HG03045 (cell line): Measurements from ENCODE around the gene CRISPLD2.

Source experiments
- ATAC-seq: cut with Tn5 transposase; IDR thresholded peaks from one replicate; pipeline ENCODE4 v1.9.1; 2021; ENCODE audit warnings: mild to moderate bottlenecking, moderate library complexity; ENCODE audit not compliant: unreplicated experiment

CRISPLD2 gene

GRCh38 chr16:84907051-84907450 lies 87.3 kb downstream of the CRISPLD2 start:
- no peak for ATAC-seq

GRCh38 chr16:84907575-84907974 lies 87.8 kb downstream of the CRISPLD2 start:
- no peak for ATAC-seq

GRCh38 chr16:84909476-84910085 lies 89.8 kb downstream of the CRISPLD2 start:
- no peak for ATAC-seq

- no peak for ATAC-seq
These were observed 91.9 kb downstream of the CRISPLD2 start for GRCh38 chr16:84911486-84912216.

GRCh38 chr16:84913315-84913714 lies 93.5 kb downstream of the CRISPLD2 start:
- ATAC-seq: no peak

GRCh38 chr16:84914273-84914672 lies 94.5 kb downstream of the CRISPLD2 start:
- no peak for ATAC-seq

GRCh38 chr16:84916178-84916577 lies 96.4 kb downstream of the CRISPLD2 start:
- no peak for ATAC-seq

DNA sequence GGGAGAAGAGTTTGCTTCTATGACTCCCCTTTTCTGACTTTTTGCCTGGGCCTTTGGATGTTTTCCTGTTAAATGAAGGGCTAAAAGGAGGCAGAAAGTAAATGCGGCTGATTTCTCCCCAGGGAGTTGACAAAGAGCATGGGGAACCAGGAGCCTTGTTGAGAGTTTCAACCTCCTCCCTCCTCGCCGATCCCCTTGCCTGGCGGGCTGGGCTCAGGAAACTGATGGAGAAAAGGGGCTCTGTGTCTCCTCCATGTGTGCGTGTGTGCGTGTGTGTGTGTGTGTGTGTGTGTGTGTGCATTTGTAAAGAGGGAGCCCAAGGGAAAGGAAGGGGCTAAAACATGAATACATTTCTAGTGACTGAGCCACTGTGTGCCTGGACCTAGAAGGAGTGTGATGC lies 97.1 kb downstream of the CRISPLD2 start:
- no peak for ATAC-seq

DNA sequence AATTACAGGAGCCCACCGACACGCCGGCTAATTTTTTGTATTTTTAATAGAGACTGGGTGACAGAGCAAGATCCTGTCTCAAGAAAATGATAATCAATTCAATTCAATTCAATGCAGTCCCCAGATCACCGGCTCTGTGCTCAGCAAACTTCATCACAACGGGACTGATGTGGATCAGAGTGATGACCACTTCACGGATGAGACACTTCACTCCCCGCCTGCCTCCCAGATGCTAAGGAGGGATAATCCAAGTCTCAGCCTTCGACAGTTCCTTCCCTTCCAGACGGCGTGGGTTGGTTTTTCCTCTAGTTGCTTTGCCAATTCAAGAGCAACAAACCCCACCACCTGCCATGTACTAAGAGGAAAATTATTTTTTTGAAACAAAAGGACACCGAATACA lies 97.7 kb downstream of the CRISPLD2 start:
- ATAC-seq: no peak

DNA sequence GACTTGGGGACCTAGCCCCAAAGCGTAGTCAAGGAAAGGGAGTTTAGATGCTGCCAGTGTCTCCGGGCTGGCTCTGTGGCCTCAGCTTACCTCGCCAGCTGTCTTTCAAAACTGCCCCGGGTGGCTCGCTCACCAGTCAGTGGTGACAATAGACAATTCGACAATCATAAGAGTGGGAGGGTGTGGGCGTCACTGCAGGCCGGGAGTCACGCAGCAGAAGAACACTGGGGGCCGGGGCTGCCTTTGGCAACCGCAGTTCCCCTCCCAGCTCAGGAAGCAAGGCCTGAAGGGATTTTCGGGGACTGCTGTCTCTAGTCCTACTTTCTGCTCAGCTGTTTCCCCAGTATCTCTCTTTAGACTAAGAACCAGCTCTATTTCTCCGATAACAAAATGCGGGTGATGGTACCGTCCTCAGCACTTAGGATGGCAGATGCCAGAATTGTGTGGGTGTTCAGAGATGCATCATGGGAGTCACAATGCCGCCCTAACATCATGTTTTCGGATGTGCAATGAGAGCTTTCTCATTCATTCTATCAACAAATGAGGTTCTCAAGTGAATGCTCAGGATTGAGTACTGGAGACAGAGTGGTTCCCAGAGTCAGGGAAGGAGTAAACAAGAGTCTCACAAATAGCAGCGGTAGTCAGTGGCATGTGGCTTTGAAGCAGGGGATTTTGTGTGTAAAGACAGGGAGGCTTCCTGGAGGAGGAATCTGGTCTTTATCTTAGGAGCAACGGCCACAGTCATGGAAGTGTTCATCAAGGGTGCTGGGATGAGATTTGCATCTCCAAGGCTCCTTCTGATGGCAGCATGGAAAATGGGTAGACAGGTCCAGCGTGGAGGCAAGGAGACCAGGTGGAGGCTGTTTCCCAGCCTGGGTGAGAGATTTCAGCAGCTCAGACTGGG lies 98.5 kb downstream of the CRISPLD2 start:
- no peak for ATAC-seq

DNA sequence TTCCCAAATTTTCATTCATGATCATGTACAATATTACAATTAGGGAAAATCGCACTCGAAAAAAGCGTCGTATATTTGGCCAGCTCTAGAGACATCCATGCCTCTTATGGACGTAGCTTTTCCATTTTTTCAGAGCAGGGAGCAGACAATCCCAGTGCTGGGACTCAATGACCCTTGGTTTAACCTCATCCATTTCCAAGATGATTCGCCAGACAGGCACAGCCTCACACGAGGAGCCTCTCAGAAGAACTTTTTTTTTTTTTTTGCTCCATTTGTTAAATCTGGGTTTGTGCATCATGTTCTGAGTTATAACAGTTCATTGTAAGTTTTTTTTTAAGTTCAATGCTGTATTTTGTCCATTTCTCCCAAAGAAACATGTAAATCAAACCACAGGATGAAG lies 99.5 kb downstream of the CRISPLD2 start:
- ATAC-seq: no peak

GRCh38 chr16:84919708-84920107 lies 99.9 kb downstream of the CRISPLD2 start:
- ATAC-seq: no peak

DNA sequence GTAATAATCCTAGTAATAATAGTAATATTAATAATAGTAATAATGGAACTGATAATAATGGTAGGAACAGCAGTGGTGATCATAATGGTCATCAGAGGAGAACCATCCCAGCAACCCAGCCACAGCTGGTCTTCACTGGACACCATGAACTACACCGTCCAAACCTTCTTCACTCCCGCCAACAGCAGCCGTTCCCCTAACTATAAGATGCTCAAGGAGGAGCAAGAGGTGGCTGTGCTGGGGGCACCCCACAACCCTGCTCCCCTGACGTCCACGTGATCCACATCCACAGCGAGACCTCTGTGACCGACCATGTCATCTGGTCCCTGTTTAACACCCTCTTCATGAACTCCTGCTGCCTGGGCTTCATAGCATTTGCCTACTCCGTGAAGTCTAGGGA lies 100.5 kb downstream of the CRISPLD2 start:
- no peak for ATAC-seq

DNA sequence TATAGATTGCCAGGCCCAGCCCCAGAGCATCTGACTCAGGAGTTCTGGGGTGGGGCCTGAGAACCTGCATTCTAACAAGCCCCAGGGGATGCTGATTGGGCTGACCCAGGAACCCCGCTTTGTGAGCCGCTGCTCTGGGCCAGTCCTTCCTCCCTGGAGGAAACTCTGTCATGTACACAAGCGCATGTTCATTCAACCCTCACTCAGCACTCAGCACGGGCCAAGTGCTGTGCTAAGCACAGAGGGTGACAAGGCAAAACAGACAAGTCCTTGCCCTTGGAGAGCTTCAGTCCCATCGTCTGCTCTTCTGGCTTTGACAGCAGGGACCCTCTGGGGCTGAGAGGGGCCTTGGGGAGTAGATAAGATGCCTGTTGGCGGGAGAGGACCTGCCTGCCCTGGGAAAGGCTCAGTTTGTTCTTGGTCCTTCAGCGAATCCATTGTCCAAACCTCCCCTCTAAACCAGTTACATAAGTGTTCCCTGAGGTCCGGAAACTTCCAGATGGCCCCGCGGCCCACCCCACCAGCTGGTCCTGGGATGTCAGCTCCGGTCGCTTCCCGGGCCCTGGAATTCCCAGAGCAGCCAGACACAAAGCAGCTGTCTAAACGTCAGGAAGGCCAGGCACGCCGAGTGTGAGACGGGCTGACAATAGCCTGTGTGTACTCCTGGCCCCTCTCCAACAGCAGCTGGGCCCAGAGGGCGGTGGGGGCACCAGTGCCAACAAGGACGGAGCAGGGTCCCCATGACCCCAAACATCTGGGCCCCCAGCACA lies 102.8 kb downstream of the CRISPLD2 start:
- ATAC-seq: no peak

GRCh38 chr16:84924331-84925091 lies 104.7 kb downstream of the CRISPLD2 start:
- no peak for ATAC-seq

DNA sequence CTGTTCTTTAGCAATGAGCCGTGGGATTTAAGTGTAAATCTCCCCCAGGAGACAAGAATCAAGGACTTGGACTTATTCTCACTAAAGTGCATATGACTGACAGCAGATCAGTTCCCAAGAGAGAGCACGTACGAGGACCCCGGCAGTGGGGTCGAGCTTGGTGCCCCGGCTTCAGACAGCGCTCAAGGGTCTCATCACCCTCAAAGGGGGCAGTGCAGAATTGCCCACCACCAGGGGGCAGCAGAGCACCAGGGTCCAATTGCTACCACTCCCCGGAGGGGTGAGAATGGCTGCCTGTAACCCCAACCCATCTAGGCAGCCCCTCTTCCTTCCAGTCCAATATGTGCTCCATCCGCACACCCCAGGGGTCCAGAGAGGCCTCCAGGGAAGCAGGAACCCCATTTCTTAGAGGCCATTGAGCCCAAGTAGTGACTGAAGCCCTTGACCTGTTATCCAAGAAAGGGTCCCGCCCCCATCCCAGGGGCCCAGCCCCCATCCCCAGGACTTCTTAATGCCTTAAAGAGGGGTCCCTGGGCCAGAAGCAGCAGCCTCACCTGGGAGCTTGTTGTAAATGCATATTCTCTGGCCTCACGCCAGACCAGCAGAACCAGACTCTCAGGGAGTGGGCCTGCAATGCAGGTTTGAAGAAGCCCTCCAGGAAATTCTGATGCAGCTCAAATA lies 105.4 kb downstream of the CRISPLD2 start:
- no peak for ATAC-seq

DNA sequence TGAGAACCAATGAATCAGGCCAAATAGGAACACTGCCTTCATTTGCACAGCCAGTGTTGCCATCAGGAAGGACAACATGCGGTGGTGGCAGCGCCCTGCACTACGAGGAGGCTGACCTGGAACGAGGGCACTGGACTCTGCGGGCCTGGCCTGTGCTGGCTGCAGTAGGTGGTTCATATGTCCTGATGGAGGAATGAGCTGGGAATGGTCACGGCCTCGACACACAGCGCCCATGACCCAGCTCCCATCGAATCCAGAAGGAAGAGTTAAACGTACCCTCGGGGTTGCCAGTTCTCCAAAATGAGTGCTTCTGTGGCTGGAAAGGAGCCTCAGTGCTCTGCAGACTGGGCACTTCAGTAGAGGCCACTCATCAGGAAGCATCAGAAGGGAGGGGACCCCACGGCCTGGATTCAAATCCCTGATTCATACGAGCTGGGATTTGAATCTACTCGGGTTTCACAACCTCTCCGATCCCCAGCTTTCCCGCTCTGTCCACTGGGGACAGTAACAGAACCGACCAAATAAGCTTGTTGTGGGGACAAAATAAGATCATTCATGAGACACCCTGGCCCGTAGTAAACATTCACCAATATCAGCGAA lies 106.1 kb downstream of the CRISPLD2 start:
- ATAC-seq: no peak

GRCh38 chr16:84926462-84926861 lies 106.7 kb downstream of the CRISPLD2 start:
- no peak for ATAC-seq
